GM19240 (cell line): ENCODE data around the gene MGMT.

Experiments
- DNase-seq: peaks from one replicate; pipeline ENCODE4 v3.0.0; 2011; ENCODE audit warnings: low spot score; ENCODE audit not compliant: insufficient read length

The MGMT gene

DNA sequence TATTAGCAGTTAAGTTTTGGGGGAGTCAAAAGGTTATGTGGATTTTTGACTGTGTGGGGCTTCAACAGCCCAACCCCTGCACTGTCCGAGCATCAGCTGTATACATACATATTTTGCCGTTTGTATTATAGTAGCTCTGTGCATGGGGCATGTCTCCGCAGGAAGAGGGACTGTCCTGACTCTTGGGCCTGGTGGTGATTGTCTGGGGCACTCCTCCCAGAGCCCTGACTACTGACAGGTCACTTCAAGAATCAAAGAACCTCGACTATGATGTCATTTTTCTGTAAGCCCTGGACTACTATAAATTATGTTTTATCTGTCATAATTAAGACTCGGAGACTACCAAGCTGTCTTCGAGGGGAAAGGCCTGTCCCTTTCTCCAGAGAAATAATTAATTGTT, 51.8 kb downstream of the MGMT start:
- DNase-seq: no peak

DNA sequence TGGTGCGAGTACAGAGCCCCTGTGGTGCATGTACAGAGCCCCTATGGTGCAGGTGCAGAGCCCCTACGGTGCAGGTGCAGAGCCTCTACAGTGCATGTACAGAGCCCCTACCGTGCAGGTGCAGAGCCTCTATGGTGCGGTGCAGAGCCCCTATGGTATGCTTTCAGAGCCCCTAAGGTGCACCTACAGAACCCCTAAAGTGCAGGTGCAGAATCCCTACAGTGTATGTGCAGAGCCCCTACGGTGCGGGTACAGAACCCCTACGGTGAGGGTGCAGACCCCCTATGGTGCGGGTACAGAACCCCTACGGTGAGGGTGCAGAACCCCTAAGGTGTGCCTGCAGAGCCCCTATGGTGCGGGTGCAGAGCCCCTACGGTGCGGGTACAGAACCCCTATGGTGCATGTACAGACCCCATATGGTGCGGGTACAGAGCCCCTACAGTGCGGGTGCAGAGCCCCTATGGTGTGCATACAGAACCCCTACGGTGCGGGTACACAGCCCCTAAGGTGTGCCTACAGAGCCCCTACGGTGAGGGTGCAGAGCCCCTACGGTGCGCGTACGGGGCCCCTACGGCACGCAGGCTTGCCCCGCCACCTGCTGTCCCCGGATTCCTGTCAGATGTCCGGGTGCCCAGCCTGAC, 53.5 kb downstream of the MGMT start:
- DNase-seq: no peak

DNA sequence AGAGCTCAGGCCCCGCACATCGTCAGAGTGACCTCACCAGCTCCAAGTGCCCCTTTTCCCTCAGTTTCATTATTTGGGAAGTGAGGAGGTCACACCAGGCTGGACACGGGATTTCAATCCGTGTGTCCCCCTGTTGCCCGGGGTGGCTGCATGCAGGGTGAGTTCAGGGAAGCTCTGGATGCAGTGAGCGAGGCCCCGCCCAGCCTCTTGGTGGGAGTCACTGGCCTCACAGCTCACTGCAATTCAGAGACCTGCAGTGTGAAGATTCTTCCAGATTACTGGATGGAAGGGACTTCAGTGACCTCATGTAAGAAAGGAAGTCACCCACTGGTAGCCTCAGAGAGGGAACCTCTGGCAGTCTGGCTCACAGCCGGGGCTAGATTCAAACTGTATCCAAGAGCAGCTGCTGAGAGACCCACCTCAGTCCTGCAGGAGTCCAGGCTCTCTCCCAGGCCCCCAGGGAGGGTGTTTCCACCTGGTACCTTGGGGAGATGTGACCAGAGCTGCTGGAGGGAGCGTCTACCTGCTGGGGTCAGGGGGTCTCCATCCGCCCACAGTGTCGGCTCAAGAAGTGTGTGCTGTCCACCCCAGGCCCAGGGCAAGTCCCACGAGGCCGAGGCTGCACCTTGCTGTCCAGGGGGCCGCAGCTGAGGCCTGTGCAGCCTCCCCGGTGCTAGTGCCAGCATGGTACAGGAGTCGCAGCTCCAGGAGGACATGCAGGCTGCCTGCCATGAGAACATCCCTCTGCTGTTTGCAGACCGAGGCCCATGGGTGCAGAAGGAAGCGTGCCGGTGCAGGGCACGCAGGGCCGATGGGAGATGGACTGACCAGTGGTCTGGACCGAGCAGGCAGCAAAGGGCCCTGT, 54.4 kb downstream of the MGMT start:
- DNase-seq: no peak

DNA sequence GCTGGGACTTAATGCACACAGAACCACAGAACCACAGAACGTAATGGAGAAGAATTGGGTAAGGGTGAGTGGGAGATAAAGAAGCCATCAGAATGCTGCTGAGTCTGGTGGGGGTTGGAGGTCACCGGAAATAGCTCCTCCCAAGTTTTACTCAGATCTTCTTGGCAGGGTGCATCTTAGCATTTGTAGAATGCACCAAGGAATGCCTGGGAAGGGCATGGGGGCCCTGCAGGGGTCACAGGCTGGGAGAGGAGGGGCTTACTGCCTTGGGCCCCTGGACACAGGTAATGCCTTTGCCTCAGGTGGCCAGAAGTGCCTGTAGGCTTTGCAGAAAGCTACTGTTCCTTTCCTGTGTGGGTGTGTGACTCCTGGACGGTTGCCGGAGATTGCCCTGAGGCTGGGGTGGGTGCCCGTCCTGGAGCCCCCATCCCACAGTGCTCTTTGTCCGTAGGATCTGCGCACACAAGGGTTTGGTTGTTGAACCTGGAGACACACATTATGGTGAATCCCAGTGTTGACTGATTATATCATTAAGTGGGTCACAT, 55.1 kb downstream of the MGMT start:
- no peak for DNase-seq

DNA sequence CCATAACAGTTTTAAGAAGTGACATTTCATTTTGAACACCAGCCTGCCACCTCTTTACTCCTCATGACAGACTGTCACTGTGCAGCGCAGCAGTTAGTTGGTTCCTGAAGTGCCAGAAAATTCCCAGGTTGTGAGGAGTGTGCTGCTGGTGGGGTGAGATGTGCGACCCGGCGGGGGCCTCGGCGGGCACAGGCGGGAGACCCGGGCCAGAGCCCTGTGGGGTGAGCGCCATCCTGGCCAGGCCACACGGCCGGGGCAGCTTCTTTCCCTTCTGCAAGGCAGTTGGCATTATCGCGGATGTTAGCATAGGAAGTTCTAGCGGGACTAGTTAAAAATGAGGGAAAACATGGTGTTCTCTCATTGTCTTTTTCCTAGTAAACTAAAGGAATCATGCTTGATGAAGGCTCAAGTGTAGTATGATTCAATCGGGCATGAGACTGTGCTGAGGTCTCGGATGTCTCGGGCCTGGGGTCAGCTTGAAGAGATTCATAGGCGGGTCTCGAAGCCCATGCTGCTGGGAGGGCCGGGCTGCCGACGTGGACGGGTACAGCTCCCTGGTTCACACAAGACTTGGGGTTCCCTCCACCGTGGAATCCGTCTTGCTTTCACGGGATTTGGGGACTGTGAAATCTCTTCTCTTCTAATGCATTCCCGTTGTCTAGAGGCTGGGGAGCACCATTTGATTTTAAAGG, 56.1 kb downstream of the MGMT start:
- DNase-seq: no peak

DNA sequence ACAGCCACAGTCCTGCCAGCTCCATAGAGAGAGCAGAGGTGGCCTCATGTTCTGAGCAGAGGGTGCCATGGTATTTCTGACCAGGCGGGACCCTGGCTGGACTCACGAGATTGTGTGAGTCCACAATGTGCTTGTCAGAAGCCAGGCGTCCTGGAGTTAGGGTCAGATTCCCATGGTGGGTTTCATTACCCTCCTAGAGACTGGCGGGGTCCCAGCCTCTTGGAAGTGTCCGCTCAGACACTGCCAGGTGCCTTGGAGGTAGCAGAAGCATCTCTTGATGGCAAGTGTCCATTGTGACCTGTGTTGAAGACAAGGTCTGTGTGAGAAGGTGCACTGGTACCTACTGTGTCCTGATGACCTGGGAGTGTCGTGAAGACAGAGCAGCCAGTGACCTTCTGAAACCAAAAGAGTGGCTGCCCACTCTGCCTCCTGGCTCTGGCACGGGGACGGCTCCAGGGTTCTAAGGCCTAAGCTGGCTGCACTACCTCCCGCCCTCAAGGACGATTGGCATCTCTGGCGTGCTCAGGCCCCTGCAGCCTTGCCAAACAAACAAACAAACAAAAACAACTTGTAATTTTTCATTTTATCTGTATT, 56.8 kb downstream of the MGMT start:
- no peak for DNase-seq

DNA sequence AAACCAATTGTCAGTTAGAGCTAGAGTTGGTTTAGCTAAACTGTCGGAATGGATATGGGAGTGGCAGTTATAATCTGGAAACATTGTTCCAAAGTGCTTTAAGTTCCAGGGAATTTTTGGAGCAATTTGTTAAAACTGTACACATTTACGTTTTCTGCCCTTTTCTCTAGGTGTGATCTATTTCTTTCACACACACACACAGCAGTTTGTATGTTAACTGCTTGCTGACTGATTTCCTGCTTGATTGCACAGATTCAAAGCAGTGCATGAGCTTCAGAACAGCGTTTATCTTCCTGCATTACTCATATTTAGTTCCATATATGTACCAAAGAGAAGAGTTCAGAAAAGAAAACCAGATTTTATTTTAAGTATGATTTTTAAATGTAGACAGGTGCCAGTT, 57.9 kb downstream of the MGMT start:
- DNase-seq: no peak

DNA sequence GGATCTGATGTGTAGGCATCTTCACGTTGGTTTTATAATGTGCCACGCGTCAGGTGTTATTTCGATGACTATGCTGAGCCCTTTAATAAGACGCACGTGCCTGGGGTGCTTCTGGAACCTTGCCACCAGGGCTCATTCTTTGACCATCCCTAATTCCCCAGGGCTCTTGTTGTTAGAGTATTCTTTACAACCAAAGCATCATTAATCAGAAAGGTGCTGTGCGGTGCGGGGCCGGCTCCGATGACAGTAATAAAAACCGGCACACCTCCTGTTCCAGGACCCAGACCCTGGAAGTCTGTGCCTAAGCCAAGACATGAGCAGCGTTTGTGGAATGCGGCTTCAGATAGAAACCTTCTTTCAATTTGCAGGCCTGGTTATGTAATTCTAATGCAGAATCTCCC, 58.4 kb downstream of the MGMT start:
- DNase-seq: no peak

DNA sequence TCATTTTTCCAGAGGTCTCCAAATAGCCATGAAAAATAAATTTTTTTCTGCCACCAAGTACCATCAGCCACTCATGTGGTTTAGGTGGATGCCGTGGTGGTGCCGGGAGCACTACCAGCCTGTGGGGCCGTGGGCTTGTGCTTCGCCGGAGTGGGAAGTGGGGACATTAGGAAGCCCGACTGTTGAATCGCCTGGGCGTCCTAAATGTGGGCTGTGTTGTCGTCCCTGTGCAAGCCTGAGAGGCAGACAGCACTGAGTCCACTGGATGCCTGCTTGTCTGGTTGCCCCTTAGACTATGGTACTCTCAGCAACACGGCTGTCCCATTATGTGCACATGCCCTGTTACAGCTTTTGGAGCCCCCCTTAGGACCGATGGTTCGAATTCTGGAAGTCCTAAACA, 59.9 kb downstream of the MGMT start:
- no peak for DNase-seq

DNA sequence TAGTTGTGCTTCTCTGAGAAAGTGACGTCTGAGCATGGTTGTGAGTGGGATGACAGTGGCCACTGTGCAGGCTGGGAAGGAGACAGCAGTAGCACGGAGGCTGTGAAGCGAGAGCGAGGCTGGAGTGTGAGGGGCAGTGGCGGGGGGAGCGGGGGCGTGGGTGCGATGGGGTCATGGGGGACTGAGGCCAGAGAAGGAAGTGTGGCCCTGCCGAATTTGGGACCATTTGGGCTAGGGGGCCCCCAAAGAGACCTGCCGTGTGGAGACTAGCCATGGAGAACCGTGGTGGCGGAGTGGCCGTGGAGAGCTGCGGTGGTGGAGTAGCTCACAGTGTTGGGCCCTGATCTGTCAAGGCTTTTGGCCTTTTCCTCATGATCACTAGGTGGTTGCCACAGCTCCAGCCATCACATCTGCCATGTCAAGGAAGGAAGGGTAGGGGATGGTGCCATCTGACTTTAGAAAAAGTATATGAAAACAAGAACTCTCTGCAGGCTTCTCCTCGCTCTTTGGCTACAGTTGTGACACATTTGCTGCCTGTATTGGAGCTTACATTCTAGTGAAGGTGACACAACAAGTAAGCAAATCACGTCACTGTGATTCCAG, 61.4 kb downstream of the MGMT start:
- no peak for DNase-seq

DNA sequence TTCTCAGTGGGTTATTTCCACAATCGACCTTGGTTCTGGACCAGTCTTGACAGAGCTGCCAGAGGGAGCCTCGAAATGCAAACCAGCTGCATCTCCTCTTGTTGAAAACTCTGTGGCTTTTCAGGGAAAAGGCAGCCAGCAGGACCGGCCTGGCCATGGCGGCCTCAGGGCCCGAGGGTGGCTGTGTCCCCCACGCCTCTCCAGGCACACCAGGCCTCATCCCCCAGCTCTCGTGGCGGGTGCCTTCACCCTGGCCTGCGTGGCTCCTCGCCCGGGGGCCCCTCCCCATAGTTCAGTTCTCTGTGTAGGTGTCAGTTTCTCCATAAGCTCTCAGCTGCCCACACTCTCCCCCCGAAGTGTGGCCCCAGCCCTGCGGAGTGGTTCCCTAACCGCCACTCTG, 63.5 kb downstream of the MGMT start:
- DNase-seq: no peak

DNA sequence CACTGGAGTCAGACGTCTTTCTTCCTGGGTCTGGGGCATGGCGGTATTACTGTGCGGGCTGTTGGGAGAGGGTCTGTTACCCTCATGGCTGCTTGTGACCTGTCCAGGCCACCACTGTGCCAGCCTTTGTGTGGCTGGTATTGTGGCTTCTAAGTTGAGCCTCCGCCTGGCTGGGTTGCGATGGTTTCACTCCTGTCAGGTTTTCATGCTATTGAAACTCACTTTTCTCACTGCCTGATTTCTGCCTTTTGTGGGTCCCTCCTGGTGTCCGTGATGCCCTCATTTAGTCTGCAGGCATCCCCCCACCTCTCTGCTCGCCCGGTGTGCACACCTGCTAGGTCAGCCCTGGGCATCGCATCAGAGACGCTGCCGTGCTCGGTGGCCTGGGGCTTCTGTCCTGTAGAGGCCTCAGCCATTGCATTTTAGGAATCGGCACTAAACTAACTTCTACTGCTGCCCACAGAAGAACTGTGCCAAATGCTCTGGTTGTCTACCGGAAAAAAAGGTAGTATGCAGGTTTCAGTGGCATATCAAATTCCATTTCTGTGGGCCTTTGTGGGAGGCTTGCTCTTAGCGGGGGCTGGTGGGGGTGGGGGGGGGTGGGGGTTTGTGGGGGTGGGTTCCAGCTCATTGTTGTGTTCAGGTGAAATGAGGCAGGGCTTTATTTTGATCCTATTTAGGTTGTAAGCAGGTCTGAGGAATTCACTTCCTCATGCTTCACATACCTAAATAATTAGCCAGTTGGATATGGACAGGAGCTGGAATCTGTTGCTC, 64.3 kb downstream of the MGMT start:
- DNase-seq: no peak

DNA sequence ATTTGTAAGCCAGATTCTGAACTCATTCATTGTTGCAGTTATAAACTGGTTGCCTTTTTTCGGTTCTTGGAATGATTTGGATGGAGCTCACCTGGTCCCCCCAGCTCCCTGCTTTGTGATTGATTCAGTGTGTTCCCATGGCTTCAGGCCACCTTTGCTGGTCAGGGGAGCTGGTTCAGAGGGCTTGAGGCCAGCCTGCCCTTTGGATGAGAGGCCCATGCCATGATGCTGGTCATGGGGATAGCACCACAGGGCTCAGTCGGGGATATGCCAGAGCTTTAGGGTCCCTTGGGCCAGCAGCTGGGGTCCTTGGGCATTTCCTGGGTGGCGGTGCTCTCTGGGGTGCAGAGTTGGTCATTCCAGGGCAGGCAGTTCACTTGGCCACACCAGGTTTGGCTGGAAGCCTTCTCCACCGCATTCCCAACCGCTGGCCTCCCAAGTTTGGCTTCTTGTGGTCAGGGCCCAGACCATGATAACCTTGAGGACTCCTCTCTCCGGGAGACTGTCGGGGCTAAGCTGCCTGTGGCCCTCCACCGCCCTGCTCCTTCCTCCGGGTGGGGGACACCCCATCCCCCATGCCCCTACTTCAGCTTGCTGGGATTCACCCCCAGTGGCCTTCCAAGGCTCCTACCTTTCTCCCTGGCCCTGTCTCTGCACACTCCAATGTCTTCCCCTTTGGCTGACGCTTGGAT, 65.1 kb downstream of the MGMT start:
- no peak for DNase-seq

DNA sequence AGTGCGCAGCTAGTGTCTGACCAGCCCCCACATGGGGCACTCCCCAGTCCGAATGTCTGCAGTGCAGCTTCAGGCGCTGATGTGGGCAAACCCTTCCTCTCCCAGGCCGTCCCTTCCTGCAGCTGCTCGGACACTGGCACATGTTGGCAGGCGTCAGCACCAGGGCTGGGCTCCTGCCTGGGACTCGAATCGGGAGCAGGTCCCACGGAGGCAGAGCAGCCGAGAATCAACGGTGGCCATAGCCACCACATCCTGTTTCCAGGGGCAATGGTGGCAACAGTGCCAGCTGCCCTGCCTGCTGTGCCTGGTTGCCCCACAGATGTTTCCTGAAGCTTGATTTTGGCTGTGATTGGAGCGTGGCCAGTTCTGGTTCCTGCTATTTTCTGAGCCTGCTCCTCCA, 65.8 kb downstream of the MGMT start:
- DNase-seq: no peak

DNA sequence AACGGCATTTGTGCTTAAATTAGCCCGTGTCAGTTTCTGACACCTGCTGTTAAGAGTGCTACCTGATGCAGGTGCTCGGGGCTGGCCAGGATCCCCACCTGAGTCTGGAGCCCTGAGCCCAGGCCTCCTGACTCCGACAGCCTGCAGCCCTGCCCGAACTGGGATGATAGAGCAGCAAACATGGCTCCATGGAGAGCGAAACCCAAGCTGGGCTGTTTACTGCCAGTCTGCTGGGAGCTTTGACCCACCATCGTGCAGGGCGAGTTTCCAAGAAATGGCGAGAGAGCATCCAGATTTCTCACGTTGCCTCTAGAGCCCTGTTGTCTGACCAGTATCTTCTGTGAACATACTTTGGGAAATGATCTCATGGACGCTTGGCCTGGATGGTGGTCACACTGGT, 66.2 kb downstream of the MGMT start:
- no peak for DNase-seq

DNA sequence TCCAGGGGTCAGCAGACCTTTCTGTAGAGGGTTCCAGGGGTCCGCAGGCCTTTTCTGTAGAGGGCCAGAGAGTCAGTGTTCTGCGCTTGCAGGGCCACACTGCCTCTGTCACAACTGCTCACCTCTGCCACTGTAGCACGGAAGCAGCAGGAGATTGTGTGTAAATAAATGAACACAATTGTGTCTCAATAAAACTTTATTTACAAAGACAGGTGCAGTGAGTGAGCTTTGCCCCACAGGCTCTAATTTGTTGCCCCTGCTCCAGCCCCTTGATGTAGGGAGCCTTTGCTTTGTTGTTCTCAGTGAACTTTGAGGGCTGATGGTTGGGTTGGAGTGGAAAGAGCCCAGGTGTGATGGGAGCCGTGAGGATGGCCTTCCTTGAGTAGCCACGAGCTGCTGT, 67.8 kb downstream of the MGMT start:
- no peak for DNase-seq

DNA sequence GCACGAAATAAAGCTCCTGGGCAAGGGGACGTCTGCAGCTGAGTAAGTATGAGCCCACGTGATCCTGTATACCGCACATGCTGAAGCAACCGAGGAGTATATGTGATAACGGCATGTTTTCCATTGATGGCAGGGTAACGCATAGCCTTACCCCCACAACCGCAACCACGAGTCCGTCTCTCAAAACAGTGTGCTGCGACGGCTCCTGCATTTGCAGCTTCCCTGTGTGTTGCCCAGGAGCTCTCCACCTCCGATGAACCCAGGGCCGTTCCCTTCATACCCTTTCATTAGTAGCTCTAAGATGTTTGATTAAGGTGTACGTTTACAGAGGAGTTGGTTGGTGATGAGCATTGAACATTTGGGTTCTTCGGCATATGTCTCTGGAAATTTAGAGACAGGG, 69.3 kb downstream of the MGMT start:
- DNase-seq: no peak

DNA sequence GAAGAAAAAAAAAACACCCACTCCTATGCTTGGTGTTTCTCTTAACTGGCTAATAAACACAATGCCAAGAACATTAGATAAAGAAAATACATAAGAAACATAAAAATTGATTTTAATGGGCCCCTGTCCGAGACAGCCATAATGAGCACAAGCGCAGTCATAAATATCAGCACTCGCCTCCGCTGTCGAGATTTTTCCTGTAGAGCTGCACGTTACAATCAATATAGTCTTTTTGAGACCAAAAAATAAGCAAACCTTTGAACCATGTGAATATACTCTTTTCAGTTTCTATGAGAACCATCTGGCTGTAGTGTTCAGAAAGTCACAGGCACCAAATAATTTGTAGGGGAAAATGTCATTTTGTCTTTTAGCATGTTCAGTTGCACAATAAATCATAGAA, 70.1 kb downstream of the MGMT start:
- DNase-seq: no peak

DNA sequence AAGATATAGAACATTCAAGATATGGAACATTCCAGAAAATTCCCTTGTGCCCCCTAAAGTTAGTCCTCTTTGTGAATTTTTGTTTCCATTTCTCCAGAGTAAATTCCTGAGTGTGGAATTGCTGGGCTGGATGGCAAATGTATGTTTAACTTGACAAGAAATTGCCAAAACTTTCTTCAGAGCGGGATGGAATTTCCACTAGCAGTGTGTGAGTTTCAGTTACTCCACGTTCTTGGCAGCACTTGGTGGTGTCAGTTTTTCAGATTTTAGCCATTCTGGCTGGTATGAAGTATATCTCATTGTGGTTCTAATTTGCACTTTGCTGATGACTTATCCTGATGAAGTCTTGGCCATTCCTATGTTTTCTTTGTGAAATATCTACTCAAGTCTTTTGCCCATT, 71.2 kb downstream of the MGMT start:
- no peak for DNase-seq

DNA sequence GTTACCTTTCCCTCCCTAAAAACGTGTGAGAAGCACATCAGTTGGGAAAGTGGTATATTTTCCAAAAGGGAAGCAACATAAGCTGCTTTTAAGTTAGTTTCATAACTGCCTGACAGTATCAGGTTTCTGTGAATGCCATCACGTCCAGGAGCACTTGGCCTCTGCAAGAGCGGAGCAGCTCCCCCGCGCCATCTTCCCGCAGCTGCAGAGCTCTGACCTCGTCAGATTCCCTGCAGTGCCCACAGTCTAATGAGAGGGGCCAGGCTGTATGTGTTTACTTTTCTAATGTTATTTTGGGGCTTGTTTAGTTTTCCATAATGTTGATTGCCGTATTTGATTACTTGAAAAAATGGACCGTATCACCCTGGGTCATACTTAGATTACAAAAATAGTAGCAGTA, 74.2 kb downstream of the MGMT start:
- DNase-seq: no peak
